DMS114 treated with DMSO at 0.1 percent for 48 hours (cell line): Measurements from ENCODE around the gene SMURF1.

Source experiments
- DNase-seq: peaks from one replicate; lab custom pipeline; 2025; ENCODE audit not compliant: unreplicated experiment; lab: John Stamatoyannopoulos, UW

Gene SMURF1

GRCh38 chr7:99030951-99031350, 113.0 kb downstream of the SMURF1 start:
- no peak for DNase-seq

- no peak for DNase-seq
These were observed 113.5 kb downstream of the SMURF1 start for GRCh38 chr7:99030457-99030856.

- no peak for DNase-seq
These were observed 114.2 kb downstream of the SMURF1 start for GRCh38 chr7:99029466-99030435.

- DNase-seq = no peak
These were observed 115.5 kb downstream of the SMURF1 start for GRCh38 chr7:99028261-99028973.

- DNase-seq = no peak
These were observed 116.1 kb downstream of the SMURF1 start for GRCh38 chr7:99027841-99028240.

- DNase-seq = no peak
These were observed 116.7 kb downstream of the SMURF1 start for GRCh38 chr7:99027241-99027640.

GRCh38 chr7:99024066-99024465, 119.8 kb downstream of the SMURF1 start:
- no peak for DNase-seq

- DNase-seq = no peak
These were observed 121.9 kb downstream of the SMURF1 start for GRCh38 chr7:99021941-99022560.

- DNase-seq = no peak
These were observed 123.5 kb downstream of the SMURF1 start for GRCh38 chr7:99020413-99020715.

- DNase-seq = no peak
These were observed 124.1 kb downstream of the SMURF1 start for GRCh38 chr7:99019523-99020412.

GRCh38 chr7:99016196-99016595, 127.7 kb downstream of the SMURF1 start:
- no peak for DNase-seq

GRCh38 chr7:99014113-99014985, 129.6 kb downstream of the SMURF1 start:
- no peak for DNase-seq

GRCh38 chr7:99013266-99014112, 130.4 kb downstream of the SMURF1 start:
- DNase-seq = no peak

- DNase-seq = no peak
These were observed 131.2 kb downstream of the SMURF1 start for GRCh38 chr7:99012722-99013121.

GRCh38 chr7:99011706-99012404, 132.1 kb downstream of the SMURF1 start:
- no peak for DNase-seq

- DNase-seq = no peak
These were observed 132.6 kb downstream of the SMURF1 start for GRCh38 chr7:99011341-99011705.

GRCh38 chr7:99010281-99010680, 133.6 kb downstream of the SMURF1 start:
- DNase-seq = no peak

GRCh38 chr7:99008921-99009530, 134.9 kb downstream of the SMURF1 start:
- DNase-seq = no peak
